GM12872 (cell line): ENCODE measurements around the gene UST.

Experiments
- TF ChIP-seq, protein P1 (sequence below): IDR thresholded peaks from 3 replicates; pipeline ENCODE4 v1.5.1; 2011; ENCODE audit warnings: low read depth, mild to moderate bottlenecking, low read length, moderate library complexity; ENCODE audit not compliant: insufficient read depth

The UST gene

DNA sequence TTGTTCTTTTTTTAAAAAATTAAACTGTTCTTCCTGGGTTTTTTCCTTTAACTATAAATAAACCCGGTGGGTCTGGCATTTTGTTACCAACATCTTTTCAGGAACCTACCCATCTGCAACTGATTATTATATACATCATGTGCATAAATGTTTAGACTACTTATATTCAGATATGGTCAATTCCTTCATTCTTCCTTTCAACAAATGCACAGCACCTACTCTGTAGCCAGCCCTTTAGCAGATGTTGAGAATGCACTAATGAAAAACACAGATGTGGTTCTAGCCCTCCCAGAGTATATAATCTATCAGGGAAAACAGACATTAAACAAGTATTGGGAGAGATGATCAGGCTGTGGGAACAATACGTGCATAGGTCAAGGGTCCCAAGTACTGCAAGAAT is 237.1 kb downstream of the UST start:
- TF ChIP-seq, protein P1, sequence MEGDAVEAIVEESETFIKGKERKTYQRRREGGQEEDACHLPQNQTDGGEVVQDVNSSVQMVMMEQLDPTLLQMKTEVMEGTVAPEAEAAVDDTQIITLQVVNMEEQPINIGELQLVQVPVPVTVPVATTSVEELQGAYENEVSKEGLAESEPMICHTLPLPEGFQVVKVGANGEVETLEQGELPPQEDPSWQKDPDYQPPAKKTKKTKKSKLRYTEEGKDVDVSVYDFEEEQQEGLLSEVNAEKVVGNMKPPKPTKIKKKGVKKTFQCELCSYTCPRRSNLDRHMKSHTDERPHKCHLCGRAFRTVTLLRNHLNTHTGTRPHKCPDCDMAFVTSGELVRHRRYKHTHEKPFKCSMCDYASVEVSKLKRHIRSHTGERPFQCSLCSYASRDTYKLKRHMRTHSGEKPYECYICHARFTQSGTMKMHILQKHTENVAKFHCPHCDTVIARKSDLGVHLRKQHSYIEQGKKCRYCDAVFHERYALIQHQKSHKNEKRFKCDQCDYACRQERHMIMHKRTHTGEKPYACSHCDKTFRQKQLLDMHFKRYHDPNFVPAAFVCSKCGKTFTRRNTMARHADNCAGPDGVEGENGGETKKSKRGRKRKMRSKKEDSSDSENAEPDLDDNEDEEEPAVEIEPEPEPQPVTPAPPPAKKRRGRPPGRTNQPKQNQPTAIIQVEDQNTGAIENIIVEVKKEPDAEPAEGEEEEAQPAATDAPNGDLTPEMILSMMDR = no peak

DNA sequence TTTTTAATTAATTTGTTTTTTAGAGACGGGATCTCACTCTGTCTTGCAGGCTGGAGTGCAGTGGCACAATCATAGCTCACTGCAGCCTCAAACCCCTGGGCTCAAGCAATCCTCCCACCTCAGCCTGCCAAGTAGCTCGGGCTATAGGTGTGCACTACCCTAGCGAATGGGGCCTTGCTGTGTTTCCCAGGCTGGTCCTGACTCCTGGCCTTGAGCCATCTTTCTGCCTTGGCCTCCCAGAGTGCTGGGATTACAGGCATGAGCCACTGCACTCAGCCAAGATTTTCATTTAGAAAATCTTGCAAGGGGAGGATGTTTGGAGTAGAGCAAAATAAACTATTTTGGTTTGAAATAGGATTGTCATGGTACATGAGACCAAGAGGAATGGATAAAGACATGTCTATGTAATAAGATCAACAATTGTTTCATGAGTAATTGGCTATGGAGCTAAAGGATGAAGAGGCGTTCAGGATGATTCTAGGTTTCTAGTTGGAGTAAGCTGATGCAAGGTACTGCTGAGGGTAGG is 237.8 kb downstream of the UST start:
- TF ChIP-seq, protein P1 = no peak

DNA sequence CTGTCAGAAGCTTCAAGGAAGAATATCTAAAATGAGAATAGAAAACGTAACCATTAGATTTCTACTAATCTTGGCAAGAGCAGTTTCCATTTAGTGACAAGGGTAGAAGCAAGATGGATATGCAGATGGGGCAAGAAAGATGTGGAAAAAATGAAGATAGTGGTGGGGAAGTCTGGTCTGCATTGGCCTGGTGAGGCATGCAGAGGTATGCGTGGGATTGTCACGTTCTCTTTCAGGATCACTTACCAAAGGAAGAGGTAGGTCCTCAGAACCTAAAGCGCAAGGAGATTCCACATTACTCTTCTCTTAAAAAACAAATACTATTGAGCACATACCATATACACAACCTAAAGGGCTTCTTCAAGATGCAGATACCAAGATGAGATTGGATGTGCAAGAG is 238.7 kb downstream of the UST start:
- TF ChIP-seq, protein P1 = no peak

DNA sequence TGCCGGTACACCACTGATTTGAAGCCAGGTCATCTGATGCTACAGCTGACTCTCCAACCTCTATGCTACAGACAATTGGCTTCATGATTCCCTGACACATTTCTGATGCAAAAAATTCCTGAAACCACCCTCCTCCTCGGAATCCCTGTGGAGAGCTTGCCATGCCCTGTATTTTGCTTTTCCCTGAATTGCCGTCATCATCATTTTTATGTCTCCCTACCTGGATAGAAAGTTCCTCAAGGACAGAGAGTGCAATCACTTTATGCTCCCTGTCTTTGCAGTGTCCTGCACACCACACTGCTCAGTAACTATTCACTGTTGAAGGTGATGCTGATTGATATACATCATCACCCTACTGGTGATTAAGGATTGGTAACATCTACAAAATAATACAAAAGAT is 239.8 kb downstream of the UST start:
- TF ChIP-seq, protein P1 = no peak

DNA sequence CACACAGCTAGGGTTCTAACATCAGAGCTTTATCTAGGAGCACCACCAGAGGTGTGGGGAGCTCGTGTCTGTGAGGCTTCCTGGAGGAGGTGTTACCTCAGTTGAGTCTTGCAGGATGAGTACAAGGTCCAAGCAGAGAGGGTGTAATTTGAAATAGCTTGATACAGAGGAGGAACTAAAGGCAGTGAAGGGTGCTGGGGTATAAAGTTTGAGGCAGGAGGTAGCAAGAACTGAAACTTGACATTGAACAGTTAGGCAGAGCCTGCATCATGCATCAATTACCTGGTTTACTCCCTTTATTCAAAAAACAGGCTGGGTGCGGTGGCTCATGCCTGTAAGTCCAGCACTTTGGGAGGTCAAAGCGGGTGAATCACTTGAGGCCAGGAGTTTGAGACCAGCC is 241.2 kb downstream of the UST start:
- TF ChIP-seq, protein P1 = no peak

DNA sequence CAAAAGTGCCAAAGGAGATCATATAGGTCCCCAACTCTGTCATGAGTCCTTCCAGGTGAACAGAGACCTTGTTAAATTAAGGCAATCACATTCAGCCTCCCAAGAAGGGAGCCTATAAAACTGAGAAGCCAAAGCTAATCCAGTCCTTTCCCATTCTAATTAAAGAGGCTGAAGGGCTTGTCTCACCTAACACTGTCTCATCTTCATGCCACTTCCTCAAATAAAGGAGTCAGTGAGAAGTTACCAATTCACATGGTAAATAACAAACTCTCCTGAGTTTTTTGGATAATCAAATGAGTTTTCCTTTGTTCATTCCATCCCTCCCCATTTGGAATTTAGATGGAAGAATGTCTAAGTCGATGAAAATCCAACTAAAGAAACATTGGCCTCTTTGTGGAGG is 242.8 kb downstream of the UST start:
- TF ChIP-seq, protein P1 = no peak

DNA sequence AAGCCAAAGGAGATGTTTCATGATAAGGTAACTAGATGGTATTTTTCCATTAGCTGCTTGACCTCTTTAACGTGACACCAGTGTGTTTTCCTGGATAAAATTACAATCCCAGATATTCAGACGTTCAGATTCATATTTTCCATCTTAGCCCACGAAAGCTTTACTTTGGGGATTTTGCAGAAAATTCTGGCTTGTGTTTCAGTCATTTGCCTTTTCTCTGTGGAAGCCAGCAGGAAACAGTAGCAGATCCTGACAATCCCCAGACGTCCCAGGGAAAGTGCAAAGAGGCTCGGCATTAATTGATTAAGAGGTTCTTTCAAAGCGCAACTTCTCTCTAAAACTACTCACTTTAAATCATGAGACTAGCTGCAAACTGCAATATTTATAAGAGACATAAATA is 243.6 kb downstream of the UST start:
- TF ChIP-seq, protein P1 = no peak
